WTC11 (cell line): Measurements from ENCODE around the gene MYCBPAP.

ENCODE experiments used
- TF ChIP-seq, protein P1 (sequence below): fragments of 200-600 bp; IDR thresholded peaks from 2 replicates; pipeline ENCODE4 v1.8.0; 2022; ENCODE audit warnings: antibody characterized with exemption
- TF ChIP-seq, protein P2 (sequence below): sonication (generic); formaldehyde crosslinking; IDR thresholded peaks from 2 replicates; pipeline ENCODE4 v1.8.1; 2023; ENCODE audit warnings: mild to moderate bottlenecking, missing genetic modification reagents, moderate library complexity
- TF ChIP-seq, protein P3 (sequence below): sonication (generic); formaldehyde crosslinking; IDR thresholded peaks from 2 replicates; pipeline ENCODE4 v1.8.0; 2022; ENCODE audit warnings: mild to moderate bottlenecking, missing genetic modification reagents

DNA sequence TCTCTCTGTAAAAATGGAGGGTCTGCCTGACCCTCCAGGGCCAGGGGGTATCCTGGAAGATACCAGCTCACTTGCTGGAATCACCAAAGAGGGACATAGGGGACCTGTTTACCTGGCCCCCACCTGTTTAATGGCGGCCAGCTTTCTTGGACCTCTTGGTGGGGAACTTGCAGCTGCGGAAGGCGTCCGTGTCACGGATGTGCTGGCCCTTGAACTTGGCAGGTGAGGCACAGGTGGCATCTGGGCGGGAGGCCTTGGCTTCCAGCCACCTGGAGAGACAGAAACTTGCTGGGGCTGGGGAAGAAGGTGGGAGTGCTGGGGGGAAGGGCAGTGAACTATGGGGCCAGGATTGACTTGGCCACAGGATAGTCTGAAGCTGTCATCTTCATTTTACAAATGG, 43.1 kb upstream of the MYCBPAP start:
- TF ChIP-seq, protein P1, sequence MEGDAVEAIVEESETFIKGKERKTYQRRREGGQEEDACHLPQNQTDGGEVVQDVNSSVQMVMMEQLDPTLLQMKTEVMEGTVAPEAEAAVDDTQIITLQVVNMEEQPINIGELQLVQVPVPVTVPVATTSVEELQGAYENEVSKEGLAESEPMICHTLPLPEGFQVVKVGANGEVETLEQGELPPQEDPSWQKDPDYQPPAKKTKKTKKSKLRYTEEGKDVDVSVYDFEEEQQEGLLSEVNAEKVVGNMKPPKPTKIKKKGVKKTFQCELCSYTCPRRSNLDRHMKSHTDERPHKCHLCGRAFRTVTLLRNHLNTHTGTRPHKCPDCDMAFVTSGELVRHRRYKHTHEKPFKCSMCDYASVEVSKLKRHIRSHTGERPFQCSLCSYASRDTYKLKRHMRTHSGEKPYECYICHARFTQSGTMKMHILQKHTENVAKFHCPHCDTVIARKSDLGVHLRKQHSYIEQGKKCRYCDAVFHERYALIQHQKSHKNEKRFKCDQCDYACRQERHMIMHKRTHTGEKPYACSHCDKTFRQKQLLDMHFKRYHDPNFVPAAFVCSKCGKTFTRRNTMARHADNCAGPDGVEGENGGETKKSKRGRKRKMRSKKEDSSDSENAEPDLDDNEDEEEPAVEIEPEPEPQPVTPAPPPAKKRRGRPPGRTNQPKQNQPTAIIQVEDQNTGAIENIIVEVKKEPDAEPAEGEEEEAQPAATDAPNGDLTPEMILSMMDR: no peak
- TF ChIP-seq, protein P2, sequence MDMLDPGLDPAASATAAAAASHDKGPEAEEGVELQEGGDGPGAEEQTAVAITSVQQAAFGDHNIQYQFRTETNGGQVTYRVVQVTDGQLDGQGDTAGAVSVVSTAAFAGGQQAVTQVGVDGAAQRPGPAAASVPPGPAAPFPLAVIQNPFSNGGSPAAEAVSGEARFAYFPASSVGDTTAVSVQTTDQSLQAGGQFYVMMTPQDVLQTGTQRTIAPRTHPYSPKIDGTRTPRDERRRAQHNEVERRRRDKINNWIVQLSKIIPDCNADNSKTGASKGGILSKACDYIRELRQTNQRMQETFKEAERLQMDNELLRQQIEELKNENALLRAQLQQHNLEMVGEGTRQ (CRISPR knock-in tag): no peak
- TF ChIP-seq, protein P3, sequence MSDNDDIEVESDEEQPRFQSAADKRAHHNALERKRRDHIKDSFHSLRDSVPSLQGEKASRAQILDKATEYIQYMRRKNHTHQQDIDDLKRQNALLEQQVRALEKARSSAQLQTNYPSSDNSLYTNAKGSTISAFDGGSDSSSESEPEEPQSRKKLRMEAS (CRISPR knock-in tag): no peak
